KMS-11 (cell line): ENCODE measurements around the gene KAZN.

Experiments
- H2AFZ ChIP-seq: fragments of 200-600 bp; sonication (generic); 2 replicates; pipeline ENCODE4 v1.6.1; 2016; ENCODE audit warnings: antibody characterized with exemption, mixed run types, low read depth
- H3K27ac ChIP-seq: fragments of 200-600 bp; sonication (generic); 2 replicates; pipeline ENCODE4 v1.6.1; 2016; ENCODE audit warnings: mild to moderate bottlenecking, mixed run types
- H3K27me3 ChIP-seq: fragments of 200-600 bp; sonication (generic); 2 replicates; pipeline ENCODE4 v1.6.1; 2017; ENCODE audit warnings: mild to moderate bottlenecking, low read depth, mixed run types, moderate library complexity; ENCODE audit not compliant: insufficient read depth
- H3K36me3 ChIP-seq: fragments of 200-600 bp; sonication (generic); 2 replicates; pipeline ENCODE4 v1.6.1; 2017; ENCODE audit warnings: mild to moderate bottlenecking, mixed run types; ENCODE audit not compliant: insufficient read depth
- H3K4me1 ChIP-seq: fragments of 200-600 bp; sonication (generic); 2 replicates; pipeline ENCODE4 v1.6.1; 2016; ENCODE audit warnings: mild to moderate bottlenecking, low read depth, mixed run types; ENCODE audit not compliant: poor library complexity, severe bottlenecking
- H3K4me2 ChIP-seq: fragments of 200-600 bp; sonication (generic); 2 replicates; pipeline ENCODE4 v1.7.0; 2016; ENCODE audit warnings: mild to moderate bottlenecking, mixed run types
- H3K4me3 ChIP-seq: fragments of 200-600 bp; sonication (generic); IDR thresholded peaks from 2 replicates; pipeline ENCODE4 v1.6.1; 2017; ENCODE audit warnings: low read depth, low read length, mixed read lengths; ENCODE audit not compliant: insufficient read depth
- H3K79me2 ChIP-seq: fragments of 200-600 bp; sonication (generic); 2 replicates; pipeline ENCODE4 v1.6.1; 2016; ENCODE audit warnings: low read depth, mixed run types; ENCODE audit not compliant: insufficient read depth
- H3K9ac ChIP-seq: fragments of 200-600 bp; sonication (generic); 2 replicates; pipeline ENCODE4 v1.6.1; 2016; ENCODE audit warnings: mild to moderate bottlenecking, mixed run types
- H4K20me1 ChIP-seq: fragments of 200-600 bp; sonication (generic); 2 replicates; pipeline ENCODE4 v1.6.1; 2016; ENCODE audit warnings: mild to moderate bottlenecking, mixed run types; ENCODE audit not compliant: insufficient read depth
- CTCF ChIP-seq: fragments of 200-600 bp; sonication (generic); conservative IDR thresholded peaks from 2 replicates; pipeline ENCODE4 v1.6.1; 2017; ENCODE audit warnings: low read depth, mild to moderate bottlenecking, antibody characterized with exemption, low read length, moderate library complexity, mixed read lengths

KAZN gene

GRCh38 chr1:14937288-14937949, 338.9 kb downstream of the KAZN start:
- Histone ChIP-seq H3K27me3 (peaks cover 3% of the 10 kb centered on the region; the same call in 1 of the 2 replicates), H3K9ac (no peak overlapping the region), H3K4me2 (no peak overlapping the region), H3K4me3 (no peak overlapping the region), H3K27ac (no peak overlapping the region), H2AFZ (no peak overlapping the region), H3K4me1 (no peaks in the 10 kb centered on the region), H3K79me2 (no peaks in the 10 kb centered on the region), H4K20me1 (no peaks in the 10 kb centered on the region), H3K36me3 (no peaks in the 10 kb centered on the region)
- TF ChIP-seq CTCF: no peak

GRCh38 chr1:14939527-14940284, 341.2 kb downstream of the KAZN start:
- Histone ChIP-seq H3K79me2 (no peaks in the 10 kb centered on the region), H2AFZ (no peak overlapping the region)

GRCh38 chr1:14940285-14940870, 341.9 kb downstream of the KAZN start:
- H3K27me3 ChIP-seq: peaks cover 3% of the 10 kb centered on the region; the same call in 1 of the 2 replicates
- H3K79me2 ChIP-seq: no peaks in the 10 kb centered on the region
- H3K27ac ChIP-seq: no peak overlapping the region
- no peak overlapping the region for H3K4me3 ChIP-seq
- no peaks in the 10 kb centered on the region for H4K20me1 ChIP-seq
- no peaks in the 10 kb centered on the region for H3K36me3 ChIP-seq
- no peaks in the 10 kb centered on the region for H3K4me1 ChIP-seq
- H3K9ac ChIP-seq: no peak overlapping the region
- no peak overlapping the region for H3K4me2 ChIP-seq
- TF ChIP-seq CTCF: no peak
- H2AFZ ChIP-seq: no peak overlapping the region

More at GRCh38 chr1:14939527-14940284, 341.2 kb downstream of the KAZN start:
- H4K20me1 ChIP-seq: no peaks in the 10 kb centered on the region
- no peak overlapping the region for H3K27ac ChIP-seq
- no peak overlapping the region for H3K4me2 ChIP-seq
- no peak overlapping the region for H3K9ac ChIP-seq
- no peak overlapping the region for H3K4me3 ChIP-seq
- H3K4me1 ChIP-seq: no peaks in the 10 kb centered on the region
- no peaks in the 10 kb centered on the region for H3K36me3 ChIP-seq
- H3K27me3 ChIP-seq: peaks cover 3% of the 10 kb centered on the region; the same call in 1 of the 2 replicates
- TF ChIP-seq CTCF: no peak

GRCh38 chr1:14941864-14942263, 343.4 kb downstream of the KAZN start:
- H3K4me1 ChIP-seq: no peaks in the 10 kb centered on the region
- no peak for TF ChIP-seq CTCF
- H3K4me2 ChIP-seq: no peak overlapping the region

More at GRCh38 chr1:14941864-14942263, 343.4 kb downstream of the KAZN start:
- Histone ChIP-seq H3K9ac (no peak overlapping the region), H3K27ac (no peak overlapping the region), H4K20me1 (no peaks in the 10 kb centered on the region), H3K27me3 (peaks cover 3% of the 10 kb centered on the region; the same call in 1 of the 2 replicates), H3K79me2 (no peaks in the 10 kb centered on the region), H2AFZ (no peak overlapping the region), H3K4me3 (no peak overlapping the region), H3K36me3 (no peaks in the 10 kb centered on the region)
